GM23338 (cell line): ENCODE data around the gene DOCK2. TPM values are rescaled to one million over a fixed set of nuclear protein-coding genes. Genes with fewer than 3 reads are reported as not detected.

Experiments used
- ATAC-seq: fragments of 200-7000 bp; cut with Tn5 transposase; 3 replicates; pipeline ENCODE4 v1.9.1; 2020
- DNase-seq: peaks from one replicate; pipeline ENCODE4 v3.0.0-alpha.2; 2015; ENCODE audit warnings: low spot score
- H2AFZ ChIP-seq: fragments of 200-600 bp; sonication (generic); 2 replicates; pipeline ENCODE4 v1.8.0; 2016; ENCODE audit warnings: antibody characterized with exemption, mild to moderate bottlenecking, moderate library complexity
- H3F3A ChIP-seq: fragments of 200-600 bp; sonication (generic); replicated peaks from 2 replicates; pipeline ENCODE4 v1.8.0; 2017; ENCODE audit warnings: antibody characterized with exemption, mixed run types, low read depth
- H3K27ac ChIP-seq: fragments of 200-600 bp; sonication (generic); 2 replicates; pipeline ENCODE4 v1.6.1; 2016; ENCODE audit warnings: low read depth
- H3K27me3 ChIP-seq: fragments of 200-600 bp; sonication (generic); 2 replicates; pipeline ENCODE4 v1.8.0; 2016; ENCODE audit warnings: mild to moderate bottlenecking, mixed run types, moderate library complexity; ENCODE audit not compliant: insufficient read depth
- H3K36me3 ChIP-seq: fragments of 200-600 bp; sonication (generic); 2 replicates; pipeline ENCODE4 v1.8.0; 2016; ENCODE audit warnings: mild to moderate bottlenecking; ENCODE audit not compliant: insufficient read depth
- H3K4me1 ChIP-seq: fragments of 200-600 bp; sonication (generic); 2 replicates; pipeline ENCODE4 v1.8.0; 2016; ENCODE audit warnings: mild to moderate bottlenecking, moderate library complexity; ENCODE audit not compliant: insufficient read depth
- H3K4me2 ChIP-seq: fragments of 200-600 bp; sonication (generic); 2 replicates; pipeline ENCODE4 v1.7.1; 2017; ENCODE audit warnings: mixed run types
- H3K4me3 ChIP-seq: fragments of 200-600 bp; sonication (generic); 2 replicates; pipeline ENCODE4 v1.6.1; 2016; ENCODE audit warnings: mixed run types
- H3K79me2 ChIP-seq: fragments of 200-600 bp; sonication (generic); replicated peaks from 2 replicates; pipeline ENCODE4 v1.8.0; 2017; ENCODE audit warnings: mild to moderate bottlenecking; ENCODE audit not compliant: insufficient read depth
- H3K9me2 ChIP-seq: fragments of 200-600 bp; sonication (generic); 2 replicates; pipeline ENCODE4 v1.8.0; 2017; ENCODE audit not compliant: insufficient read depth
- H4K20me1 ChIP-seq: fragments of 200-600 bp; sonication (generic); replicated peaks from 2 replicates; pipeline ENCODE4 v1.8.0; 2017; ENCODE audit warnings: mild to moderate bottlenecking; ENCODE audit not compliant: insufficient read depth
- H3K27ac Mint-ChIP-seq: 2 replicates; pipeline ENCODE4 v1.8.0; 2020; ENCODE audit warnings: inconsistent platforms, mild to moderate bottlenecking, moderate library complexity, mixed read lengths
- H3K27me3 Mint-ChIP-seq: 3 replicates; pipeline ENCODE4 v1.8.0; 2022; ENCODE audit warnings: low read depth, mild to moderate bottlenecking, moderate library complexity, mixed read lengths, inconsistent platforms; ENCODE audit not compliant: insufficient read depth, poor library complexity
- H3K36me3 Mint-ChIP-seq: 3 replicates; pipeline ENCODE4 v1.8.0; 2021; ENCODE audit warnings: low read depth, mild to moderate bottlenecking, inconsistent platforms, moderate library complexity, mixed read lengths
- H3K4me1 Mint-ChIP-seq: 3 replicates; pipeline ENCODE4 v1.8.0; 2020; ENCODE audit warnings: mild to moderate bottlenecking, inconsistent platforms, mixed read lengths
- H3K4me3 Mint-ChIP-seq: 3 replicates; pipeline ENCODE4 v1.8.0; 2021; ENCODE audit warnings: moderate library complexity, mild to moderate bottlenecking, inconsistent platforms, mixed read lengths
- H3K9me3 Mint-ChIP-seq: 3 replicates; pipeline ENCODE4 v1.8.0; 2020; ENCODE audit warnings: moderate library complexity, mild to moderate bottlenecking, inconsistent platforms, mixed read lengths
- CREB1 ChIP-seq: fragments of 250-450 bp; sonication (Bioruptor Pico); IDR thresholded peaks from 2 replicates; pipeline ENCODE4 v1.5.0; 2020; ENCODE audit warnings: low read depth, mild to moderate bottlenecking, moderate library complexity
- EZH2 ChIP-seq: fragments of 200-600 bp; sonication (generic); IDR thresholded peaks from one replicate; pipeline ENCODE4 v1.8.0; 2017; ENCODE audit warnings: antibody characterized with exemption, mild to moderate bottlenecking, low read depth; ENCODE audit not compliant: unreplicated experiment
- EZH2phosphoT487 ChIP-seq: fragments of 200-600 bp; sonication (generic); IDR thresholded peaks from one replicate; pipeline ENCODE4 v1.8.1; 2018; ENCODE audit warnings: antibody characterized with exemption; ENCODE audit not compliant: unreplicated experiment
- JUNB ChIP-seq: IDR thresholded peaks from one replicate; pipeline ENCODE4 v1.6.1; 2016; ENCODE audit warnings: antibody characterized with exemption; ENCODE audit not compliant: unreplicated experiment
- NANOG ChIP-seq: IDR thresholded peaks from 2 replicates; pipeline ENCODE4 v1.6.1; 2016; ENCODE audit warnings: antibody characterized with exemption, borderline replicate concordance
- POLR2AphosphoS5 ChIP-seq: IDR thresholded peaks from 2 replicates; pipeline ENCODE4 v1.6.1; 2016; ENCODE audit warnings: antibody characterized with exemption, low read depth
- STAT1 ChIP-seq: IDR thresholded peaks from one replicate; pipeline ENCODE4 v1.6.1; 2016; ENCODE audit warnings: antibody characterized with exemption; ENCODE audit not compliant: unreplicated experiment
- ZNF114 ChIP-seq: fragments of 250-450 bp; sonication (Bioruptor Pico); IDR thresholded peaks from 2 replicates; pipeline ENCODE4 v1.5.0; 2020; ENCODE audit warnings: mild to moderate bottlenecking, moderate library complexity
- ZNF331 ChIP-seq: fragments of 250-450 bp; sonication (Bioruptor Pico); IDR thresholded peaks from 2 replicates; pipeline ENCODE4 v1.5.0; 2020; ENCODE audit warnings: low read depth, mild to moderate bottlenecking, moderate library complexity
- polyA plus RNA-seq: library from polyadenylated mRNA; unstranded; fragments of >200 nt; fragmentation: Nextera tagmentation; extraction: Ambion mirVana; gene quantifications from 2 replicates; pipeline ENCODE4 v1.2.1, GENCODE V29; 2016
- total RNA-seq: library from RNA; depleted of rRNA; stranded (reverse); fragments of >200 nt; shearing (Covaris generic); gene quantifications from 2 replicates; pipeline ENCODE4 v1.2.3, GENCODE V29; 2014
- TF ChIP-seq, protein P1 (sequence below), 2 experiments: fragments of 200-600 bp in 1 of 2; sonication (generic) in 1 of 2; conservative IDR thresholded peaks; 2 replicates each; pipeline versions ENCODE4 v1.5.1 to v1.6.1; 2016 to 2017; ENCODE audit warnings: antibody characterized with exemption in 2 of 2, low read depth in 2 of 2, mild to moderate bottlenecking in 2 of 2, moderate library complexity in 1 of 2
- TF ChIP-seq, protein P2 (sequence below): fragments of 250-450 bp; sonication (Bioruptor Pico); IDR thresholded peaks from 2 replicates; pipeline ENCODE4 v1.5.0; 2020; ENCODE audit warnings: mild to moderate bottlenecking, moderate library complexity
- TF ChIP-seq, protein P3 (sequence below): IDR thresholded peaks from one replicate; pipeline ENCODE4 v1.6.1; 2018; ENCODE audit warnings: antibody characterized with exemption; ENCODE audit not compliant: unreplicated experiment
- TF ChIP-seq, protein P4 (sequence below): IDR thresholded peaks from 2 replicates; pipeline ENCODE4 v1.6.1; 2016; ENCODE audit warnings: antibody characterized with exemption

The DOCK2 gene
- total and polyA plus RNA-seq, 2 experiments from 2014 or later = 3.7 to 9.4 TPM

DNA sequence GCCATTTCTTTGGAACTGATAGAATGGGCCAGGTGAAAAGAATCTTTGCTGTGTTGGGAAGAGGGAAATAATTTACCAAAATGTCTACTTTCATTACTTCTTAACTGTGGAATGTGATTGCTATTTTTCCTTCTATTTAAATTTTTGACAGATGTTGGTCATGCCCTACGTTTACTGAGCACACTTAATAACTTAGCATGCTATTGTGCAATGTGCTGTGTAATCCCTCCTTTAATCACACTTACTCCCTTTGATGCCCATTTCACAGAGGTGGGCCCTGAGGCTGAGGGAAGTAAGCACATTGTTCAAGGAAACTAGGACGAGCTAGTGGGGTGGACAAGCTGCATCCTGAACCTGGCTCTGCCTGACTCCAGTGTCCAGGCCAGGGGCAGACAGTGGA, 391.0 kb downstream of the DOCK2 start:
- TF ChIP-seq, protein P1, sequence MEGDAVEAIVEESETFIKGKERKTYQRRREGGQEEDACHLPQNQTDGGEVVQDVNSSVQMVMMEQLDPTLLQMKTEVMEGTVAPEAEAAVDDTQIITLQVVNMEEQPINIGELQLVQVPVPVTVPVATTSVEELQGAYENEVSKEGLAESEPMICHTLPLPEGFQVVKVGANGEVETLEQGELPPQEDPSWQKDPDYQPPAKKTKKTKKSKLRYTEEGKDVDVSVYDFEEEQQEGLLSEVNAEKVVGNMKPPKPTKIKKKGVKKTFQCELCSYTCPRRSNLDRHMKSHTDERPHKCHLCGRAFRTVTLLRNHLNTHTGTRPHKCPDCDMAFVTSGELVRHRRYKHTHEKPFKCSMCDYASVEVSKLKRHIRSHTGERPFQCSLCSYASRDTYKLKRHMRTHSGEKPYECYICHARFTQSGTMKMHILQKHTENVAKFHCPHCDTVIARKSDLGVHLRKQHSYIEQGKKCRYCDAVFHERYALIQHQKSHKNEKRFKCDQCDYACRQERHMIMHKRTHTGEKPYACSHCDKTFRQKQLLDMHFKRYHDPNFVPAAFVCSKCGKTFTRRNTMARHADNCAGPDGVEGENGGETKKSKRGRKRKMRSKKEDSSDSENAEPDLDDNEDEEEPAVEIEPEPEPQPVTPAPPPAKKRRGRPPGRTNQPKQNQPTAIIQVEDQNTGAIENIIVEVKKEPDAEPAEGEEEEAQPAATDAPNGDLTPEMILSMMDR (conservative IDR thresholded peaks at IDR 0.05; ENCODE audit: low read depth in 2 of 2) = no peak
- TF ChIP-seq ZNF114 (CRISPR knock-in tag) (no peak), CREB1 (CRISPR knock-in tag) (no peak), NANOG (no peak), JUNB (no peak), ZNF331 (CRISPR knock-in tag) (no peak), POLR2AphosphoS5 (no peak), EZH2phosphoT487 (no peak), EZH2 (no peak), STAT1 (no peak)
- TF ChIP-seq, protein P2, sequence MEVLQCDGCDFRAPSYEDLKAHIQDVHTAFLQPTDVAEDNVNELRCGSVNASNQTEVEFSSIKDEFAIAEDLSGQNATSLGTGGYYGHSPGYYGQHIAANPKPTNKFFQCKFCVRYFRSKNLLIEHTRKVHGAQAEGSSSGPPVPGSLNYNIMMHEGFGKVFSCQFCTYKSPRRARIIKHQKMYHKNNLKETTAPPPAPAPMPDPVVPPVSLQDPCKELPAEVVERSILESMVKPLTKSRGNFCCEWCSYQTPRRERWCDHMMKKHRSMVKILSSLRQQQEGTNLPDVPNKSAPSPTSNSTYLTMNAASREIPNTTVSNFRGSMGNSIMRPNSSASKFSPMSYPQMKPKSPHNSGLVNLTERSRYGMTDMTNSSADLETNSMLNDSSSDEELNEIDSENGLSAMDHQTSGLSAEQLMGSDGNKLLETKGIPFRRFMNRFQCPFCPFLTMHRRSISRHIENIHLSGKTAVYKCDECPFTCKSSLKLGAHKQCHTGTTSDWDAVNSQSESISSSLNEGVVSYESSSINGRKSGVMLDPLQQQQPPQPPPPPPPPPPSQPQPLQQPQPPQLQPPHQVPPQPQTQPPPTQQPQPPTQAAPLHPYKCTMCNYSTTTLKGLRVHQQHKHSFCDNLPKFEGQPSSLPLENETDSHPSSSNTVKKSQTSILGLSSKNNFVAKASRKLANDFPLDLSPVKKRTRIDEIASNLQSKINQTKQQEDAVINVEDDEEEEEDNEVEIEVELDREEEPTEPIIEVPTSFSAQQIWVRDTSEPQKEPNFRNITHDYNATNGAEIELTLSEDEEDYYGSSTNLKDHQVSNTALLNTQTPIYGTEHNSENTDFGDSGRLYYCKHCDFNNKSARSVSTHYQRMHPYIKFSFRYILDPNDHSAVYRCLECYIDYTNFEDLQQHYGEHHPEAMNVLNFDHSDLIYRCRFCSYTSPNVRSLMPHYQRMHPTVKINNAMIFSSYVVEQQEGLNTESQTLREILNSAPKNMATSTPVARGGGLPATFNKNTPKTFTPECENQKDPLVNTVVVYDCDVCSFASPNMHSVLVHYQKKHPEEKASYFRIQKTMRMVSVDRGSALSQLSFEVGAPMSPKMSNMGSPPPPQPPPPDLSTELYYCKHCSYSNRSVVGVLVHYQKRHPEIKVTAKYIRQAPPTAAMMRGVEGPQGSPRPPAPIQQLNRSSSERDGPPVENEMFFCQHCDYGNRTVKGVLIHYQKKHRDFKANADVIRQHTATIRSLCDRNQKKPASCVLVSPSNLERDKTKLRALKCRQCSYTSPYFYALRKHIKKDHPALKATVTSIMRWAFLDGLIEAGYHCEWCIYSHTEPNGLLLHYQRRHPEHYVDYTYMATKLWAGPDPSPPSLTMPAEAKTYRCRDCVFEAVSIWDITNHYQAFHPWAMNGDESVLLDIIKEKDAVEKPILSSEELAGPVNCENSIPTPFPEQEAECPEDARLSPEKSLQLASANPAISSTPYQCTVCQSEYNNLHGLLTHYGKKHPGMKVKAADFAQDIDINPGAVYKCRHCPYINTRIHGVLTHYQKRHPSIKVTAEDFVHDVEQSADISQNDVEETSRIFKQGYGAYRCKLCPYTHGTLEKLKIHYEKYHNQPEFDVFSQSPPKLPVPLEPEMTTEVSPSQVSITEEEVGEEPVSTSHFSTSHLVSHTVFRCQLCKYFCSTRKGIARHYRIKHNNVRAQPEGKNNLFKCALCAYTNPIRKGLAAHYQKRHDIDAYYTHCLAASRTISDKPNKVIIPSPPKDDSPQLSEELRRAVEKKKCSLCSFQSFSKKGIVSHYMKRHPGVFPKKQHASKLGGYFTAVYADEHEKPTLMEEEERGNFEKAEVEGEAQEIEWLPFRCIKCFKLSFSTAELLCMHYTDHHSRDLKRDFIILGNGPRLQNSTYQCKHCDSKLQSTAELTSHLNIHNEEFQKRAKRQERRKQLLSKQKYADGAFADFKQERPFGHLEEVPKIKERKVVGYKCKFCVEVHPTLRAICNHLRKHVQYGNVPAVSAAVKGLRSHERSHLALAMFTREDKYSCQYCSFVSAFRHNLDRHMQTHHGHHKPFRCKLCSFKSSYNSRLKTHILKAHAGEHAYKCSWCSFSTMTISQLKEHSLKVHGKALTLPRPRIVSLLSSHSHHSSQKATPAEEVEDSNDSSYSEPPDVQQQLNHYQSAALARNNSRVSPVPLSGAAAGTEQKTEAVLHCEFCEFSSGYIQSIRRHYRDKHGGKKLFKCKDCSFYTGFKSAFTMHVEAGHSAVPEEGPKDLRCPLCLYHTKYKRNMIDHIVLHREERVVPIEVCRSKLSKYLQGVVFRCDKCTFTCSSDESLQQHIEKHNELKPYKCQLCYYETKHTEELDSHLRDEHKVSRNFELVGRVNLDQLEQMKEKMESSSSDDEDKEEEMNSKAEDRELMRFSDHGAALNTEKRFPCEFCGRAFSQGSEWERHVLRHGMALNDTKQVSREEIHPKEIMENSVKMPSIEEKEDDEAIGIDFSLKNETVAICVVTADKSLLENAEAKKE (CRISPR knock-in tag) = no peak
- TF ChIP-seq, protein P3, sequence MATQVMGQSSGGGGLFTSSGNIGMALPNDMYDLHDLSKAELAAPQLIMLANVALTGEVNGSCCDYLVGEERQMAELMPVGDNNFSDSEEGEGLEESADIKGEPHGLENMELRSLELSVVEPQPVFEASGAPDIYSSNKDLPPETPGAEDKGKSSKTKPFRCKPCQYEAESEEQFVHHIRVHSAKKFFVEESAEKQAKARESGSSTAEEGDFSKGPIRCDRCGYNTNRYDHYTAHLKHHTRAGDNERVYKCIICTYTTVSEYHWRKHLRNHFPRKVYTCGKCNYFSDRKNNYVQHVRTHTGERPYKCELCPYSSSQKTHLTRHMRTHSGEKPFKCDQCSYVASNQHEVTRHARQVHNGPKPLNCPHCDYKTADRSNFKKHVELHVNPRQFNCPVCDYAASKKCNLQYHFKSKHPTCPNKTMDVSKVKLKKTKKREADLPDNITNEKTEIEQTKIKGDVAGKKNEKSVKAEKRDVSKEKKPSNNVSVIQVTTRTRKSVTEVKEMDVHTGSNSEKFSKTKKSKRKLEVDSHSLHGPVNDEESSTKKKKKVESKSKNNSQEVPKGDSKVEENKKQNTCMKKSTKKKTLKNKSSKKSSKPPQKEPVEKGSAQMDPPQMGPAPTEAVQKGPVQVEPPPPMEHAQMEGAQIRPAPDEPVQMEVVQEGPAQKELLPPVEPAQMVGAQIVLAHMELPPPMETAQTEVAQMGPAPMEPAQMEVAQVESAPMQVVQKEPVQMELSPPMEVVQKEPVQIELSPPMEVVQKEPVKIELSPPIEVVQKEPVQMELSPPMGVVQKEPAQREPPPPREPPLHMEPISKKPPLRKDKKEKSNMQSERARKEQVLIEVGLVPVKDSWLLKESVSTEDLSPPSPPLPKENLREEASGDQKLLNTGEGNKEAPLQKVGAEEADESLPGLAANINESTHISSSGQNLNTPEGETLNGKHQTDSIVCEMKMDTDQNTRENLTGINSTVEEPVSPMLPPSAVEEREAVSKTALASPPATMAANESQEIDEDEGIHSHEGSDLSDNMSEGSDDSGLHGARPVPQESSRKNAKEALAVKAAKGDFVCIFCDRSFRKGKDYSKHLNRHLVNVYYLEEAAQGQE = no peak
- TF ChIP-seq, protein P4, sequence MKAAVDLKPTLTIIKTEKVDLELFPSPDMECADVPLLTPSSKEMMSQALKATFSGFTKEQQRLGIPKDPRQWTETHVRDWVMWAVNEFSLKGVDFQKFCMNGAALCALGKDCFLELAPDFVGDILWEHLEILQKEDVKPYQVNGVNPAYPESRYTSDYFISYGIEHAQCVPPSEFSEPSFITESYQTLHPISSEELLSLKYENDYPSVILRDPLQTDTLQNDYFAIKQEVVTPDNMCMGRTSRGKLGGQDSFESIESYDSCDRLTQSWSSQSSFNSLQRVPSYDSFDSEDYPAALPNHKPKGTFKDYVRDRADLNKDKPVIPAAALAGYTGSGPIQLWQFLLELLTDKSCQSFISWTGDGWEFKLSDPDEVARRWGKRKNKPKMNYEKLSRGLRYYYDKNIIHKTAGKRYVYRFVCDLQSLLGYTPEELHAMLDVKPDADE = no peak
- Mint-ChIP-seq H3K9me3 (no peaks in the 10 kb centered on the region), H3K36me3 (no peaks in the 10 kb centered on the region), H3K4me1 (no peaks in the 10 kb centered on the region; the same call in 2 of the 3 replicates), H3K27me3 (peaks cover 1% of the 10 kb centered on the region), H3K27ac (no peak overlapping the region), H3K4me3 (no peak overlapping the region)
- Histone ChIP-seq H3K27ac (no peak overlapping the region), H4K20me1 (no peaks in the 10 kb centered on the region), H3F3A (no peaks in the 10 kb centered on the region), H3K27me3 (no peaks in the 10 kb centered on the region), H2AFZ (no peak overlapping the region), H3K9me2 (no peaks in the 10 kb centered on the region), H3K79me2 (no peaks in the 10 kb centered on the region), H3K36me3 (no peaks in the 10 kb centered on the region), H3K4me3 (no peak overlapping the region), H3K4me1 (no peaks in the 10 kb centered on the region), H3K4me2 (no peak overlapping the region)
- ATAC-seq (no peak), DNase-seq (no peak)
